ENCODE data around the gene SACS. TPM values are rescaled to one million over a fixed set of nuclear protein-coding genes. Genes with fewer than 3 reads are reported as not detected.

SACS gene
- total and polyA plus RNA-seq, 4 donors = 0.50 to 7.2 (median 2.9) TPM

- no peak overlapping the region for H3K27ac ChIP-seq (ENCODE audit: low read depth in 1 of 2, low read length in 2 of 2)
- no peak overlapping the region for H3K9ac ChIP-seq (ENCODE audit: low read depth in 1 of 2, low read length in 2 of 2)
- peaks cover 0 to 4% (median 1%) of the 10 kb centered on the region in 4 donors for H3K27me3 ChIP-seq (ENCODE audit: control insufficient read depth in 4 of 4, insufficient read depth in 4 of 4, low read length in 3 of 4)
- peaks cover 0 to under 1% (median 0%) of the 10 kb centered on the region in 4 donors for H3K9me3 ChIP-seq (ENCODE audit: control insufficient read depth in 4 of 4, low read length in 3 of 4)
- H3K36me3 ChIP-seq (ENCODE audit: control insufficient read depth in 4 of 4, insufficient read depth in 3 of 4, low read depth in 1 of 4, low read length in 3 of 4) = no peaks in the 10 kb centered on the region
- H3K4me1 ChIP-seq (ENCODE audit: control insufficient read depth in 4 of 4, insufficient read depth in 4 of 4, low read length in 3 of 4) = no peaks in the 10 kb centered on the region
- no peak overlapping the region for H3K4me3 ChIP-seq (ENCODE audit: low read depth in 1 of 3, low read length in 3 of 3)
- no peak for TF ChIP-seq JUND (IDR thresholded peaks at IDR 0.05)
- no peak for TF ChIP-seq FOXA1 (IDR thresholded peaks at IDR 0.05)
- TF ChIP-seq ATF3 (IDR thresholded peaks at IDR 0.05) = no peak
- no peak for TF ChIP-seq CTCF (IDR thresholded peaks at IDR 0.05; ENCODE audit: low read depth, low read length, missing input control)
- TF ChIP-seq YY1 (IDR thresholded peaks at IDR 0.05) = no peak
- TF ChIP-seq GABPA (IDR thresholded peaks at IDR 0.05 in 1 of 2, conservative IDR thresholded peaks at IDR 0.05 in 1 of 2) = no peak
- TF ChIP-seq REST (IDR thresholded peaks at IDR 0.05) = no peak
- TF ChIP-seq ZBTB33 (IDR thresholded peaks at IDR 0.05) = no peak
- no peak for TF ChIP-seq NR2F2 (IDR thresholded peaks at IDR 0.05)
- no peak for TF ChIP-seq HNF4A (conservative IDR thresholded peaks at IDR 0.05)
- no peak for TF ChIP-seq RXRA (IDR thresholded peaks at IDR 0.05)
- TF ChIP-seq SP1 (IDR thresholded peaks at IDR 0.05) = no peak
- no peak for TF ChIP-seq TAF1 (conservative IDR thresholded peaks at IDR 0.05)
- no peak for TF ChIP-seq FOXA2 (IDR thresholded peaks at IDR 0.05)
- TF ChIP-seq EGR1 (IDR thresholded peaks at IDR 0.05; ENCODE audit: low read depth in 2 of 2) = no peak
- no peak for DNase-seq (ENCODE audit: low spot score)
- WGBS = 58% methylated on average over 2 of the region's 2 CpGs
These were observed 108.3 kb downstream of the SACS start for GRCh38 chr13:23325191-23325590.

All from liver (tissue), 9 donors.